ENCODE results near the gene ALPL. TPM values are rescaled to one million over a fixed set of nuclear protein-coding genes. Genes with fewer than 3 reads are reported as not detected.

Gene ALPL
- total and polyA plus RNA-seq, 2 of the 4 experiments (the other 2 are of a cell fraction): 0.54 to 2.2 TPM

- intact Hi-C loops (cut with micrococcal nuclease): no loop called here
- ChIA-PET POLR2A (ENCODE audit: unreplicated experiment) (no interaction called here), CTCF (no interaction called here)
- Histone ChIP-seq H3K9ac (ENCODE audit: low read depth, low read length) (no peak overlapping the region), H3K36me3 (ENCODE audit: control insufficient read depth, insufficient read depth, low read length) (no peaks in the 10 kb centered on the region), H4K5ac (ENCODE audit: low read depth, low read length) (no peak overlapping the region), H2BK15ac (ENCODE audit: low read depth, low read length) (no peak overlapping the region), H3K14ac (replicated peaks; ENCODE audit: low read depth, low read length) (no peak overlapping the region), H4K91ac (ENCODE audit: insufficient read depth, low read depth, low read length) (no peak overlapping the region), H3K23ac (ENCODE audit: low read depth, low read length) (no peak overlapping the region), H2BK120ac (ENCODE audit: low read depth, low read length) (no peak overlapping the region), H3K4me1 (ENCODE audit: control insufficient read depth, insufficient read depth, low read length) (no peaks in the 10 kb centered on the region), H3K4me2 (ENCODE audit: low read depth, low read length) (no peak overlapping the region), H3K56ac (ENCODE audit: extremely low read depth, insufficient read depth, low read length) (no peak overlapping the region), H2AFZ (replicated peaks; ENCODE audit: low read length, poor library complexity) (no peak overlapping the region), H2AK5ac (ENCODE audit: low read depth, low read length) (no peak overlapping the region), H3K27ac (ENCODE audit: insufficient read depth, low read length) (no peak overlapping the region), H3K27me3 (ENCODE audit: control insufficient read depth, insufficient read depth, low read length) (peaks cover 70% of the 10 kb centered on the region), H3K4ac (ENCODE audit: low read depth, low read length) (no peak overlapping the region), H2BK20ac (ENCODE audit: low read depth, low read length) (no peak overlapping the region), H4K20me1 (ENCODE audit: insufficient read depth, low read length) (no peaks in the 10 kb centered on the region), H2AK9ac (replicated peaks; ENCODE audit: low read depth, low read length, poor library complexity) (no peak overlapping the region), H3K79me1 (ENCODE audit: low read depth in 1 of 2, low read length in 2 of 2) (no peaks in the 10 kb centered on the region), H3K18ac (ENCODE audit: low read depth, low read length) (no peak overlapping the region), H4K8ac (ENCODE audit: low read depth in 2 of 2, low read length in 2 of 2) (no peak overlapping the region), H3K9me1 (ENCODE audit: insufficient read depth, low read length) (0 out of 2 replicates have a peak, but pooled peaks cover 3% of the 10 kb centered on the region), H3K4me3 (ENCODE audit: insufficient read depth, low read depth, low read length) (no peak overlapping the region), H3K9me3 (ENCODE audit: control insufficient read depth, insufficient read depth, low read length) (no peaks in the 10 kb centered on the region), H2BK5ac (ENCODE audit: low read depth, low read length, poor library complexity, severe bottlenecking) (no peak overlapping the region)
- no peak for TF ChIP-seq MXI1 (IDR thresholded peaks at IDR 0.05; ENCODE audit: borderline replicate concordance, low read depth, low read length)
- TF ChIP-seq RCOR1 (IDR thresholded peaks at IDR 0.05; ENCODE audit: insufficient replicate concordance, low read length): no peak
- TF ChIP-seq RAD21 (IDR thresholded peaks at IDR 0.05; ENCODE audit: low read length): no peak
- no peak for TF ChIP-seq SMC3 (IDR thresholded peaks at IDR 0.05; ENCODE audit: low read depth, low read length)
- TF ChIP-seq RFX5 (IDR thresholded peaks at IDR 0.05; ENCODE audit: low read depth, low read length): no peak
- no peak for TF ChIP-seq CHD1 (IDR thresholded peaks at IDR 0.05; ENCODE audit: low read depth, low read length)
- no peak for TF ChIP-seq CTCF (conservative IDR thresholded peaks at IDR 0.05; ENCODE audit: low read depth, low read length)
- no peak for TF ChIP-seq ELK1 (IDR thresholded peaks at IDR 0.05; ENCODE audit: borderline replicate concordance, low read depth, low read length)
- no peak for TF ChIP-seq BHLHE40 (IDR thresholded peaks at IDR 0.05; ENCODE audit: low read depth, low read length)
- TF ChIP-seq CEBPB (IDR thresholded peaks at IDR 0.05; ENCODE audit: low read depth, low read length): no peak
- no peak for TF ChIP-seq NFE2L2 (IDR thresholded peaks at IDR 0.05; ENCODE audit: low read depth, low read length)
- TF ChIP-seq MAZ (IDR thresholded peaks at IDR 0.05; ENCODE audit: borderline replicate concordance, low read depth, low read length): no peak
- TF ChIP-seq MAFK (IDR thresholded peaks at IDR 0.05; ENCODE audit: low read depth, low read length): no peak
- no peak for TF ChIP-seq POLR2A (IDR thresholded peaks at IDR 0.05; ENCODE audit: low read depth, low read length)
- ATAC-seq (ENCODE audit: low read depth) (no peak), DNase-seq (no peak)
- dilution Hi-C loops (cut with HindIII; ENCODE audit: low sequenced_read_pairs, unreplicated experiment): no loop called here
- BruUV-seq (replicated peaks): no TSS peak
- in situ Hi-C loops (cut with MboI; ENCODE audit: low sequenced_read_pairs): no loop called here
- 67% methylated on average over 4 of the region's 13 CpGs; no CpG with 5 or more reads in 1 of the 2 experiments for WGBS, 2 experiments (ENCODE audit: extremely low coverage in 2 of 2, insufficient read length in 1 of 2)
These were observed 116.4 kb downstream of the ALPL start for GRCh38 chr1:21625390-21626190.

All from IMR-90 (cell line).